ENCODE measurements around the gene ANKMY1.

The ANKMY1 gene

GRCh38 chr2:240447331-240447730, 110.5 kb downstream of the ANKMY1 start:
- no peak for TF ChIP-seq ZFP30 (CRISPR knock-in tag; IDR thresholded peaks at IDR 0.05)
- no peak for TF ChIP-seq ZC3H10 (CRISPR knock-in tag; IDR thresholded peaks at IDR 0.05)
- no peak for TF ChIP-seq ZNF8 (CRISPR knock-in tag; IDR thresholded peaks at IDR 0.05)
- no peak for TF ChIP-seq PATZ1 (CRISPR knock-in tag; IDR thresholded peaks at IDR 0.05; ENCODE audit: borderline replicate concordance)
- TF ChIP-seq RARB (CRISPR knock-in tag; IDR thresholded peaks at IDR 0.05): no peak
- no peak for TF ChIP-seq GLIS3 (CRISPR knock-in tag; IDR thresholded peaks at IDR 0.05)
- TF ChIP-seq TCF4 (CRISPR knock-in tag; IDR thresholded peaks at IDR 0.05; ENCODE audit: borderline replicate concordance): no peak
- TF ChIP-seq ISL1 (CRISPR knock-in tag; IDR thresholded peaks at IDR 0.05): no peak
- TF ChIP-seq ESRRG (CRISPR knock-in tag; IDR thresholded peaks at IDR 0.05): no peak
- no peak for TF ChIP-seq TOX (CRISPR knock-in tag; IDR thresholded peaks at IDR 0.05; ENCODE audit: borderline replicate concordance)
- TF ChIP-seq ZFP3 (CRISPR knock-in tag; IDR thresholded peaks at IDR 0.05): no peak
- no peak for TF ChIP-seq ZNF565 (CRISPR knock-in tag; conservative IDR thresholded peaks at IDR 0.05; ENCODE audit: low read depth)
- TF ChIP-seq OSR1 (CRISPR knock-in tag; IDR thresholded peaks at IDR 0.05): no peak
- TF ChIP-seq ARNTL (CRISPR knock-in tag; IDR thresholded peaks at IDR 0.05; ENCODE audit: borderline replicate concordance, low read depth): no peak
- TF ChIP-seq SNAI2 (CRISPR knock-in tag; IDR thresholded peaks at IDR 0.05): no peak
- TF ChIP-seq BACH2 (CRISPR knock-in tag; IDR thresholded peaks at IDR 0.05; ENCODE audit: borderline replicate concordance): no peak
- TF ChIP-seq CREB5 (CRISPR knock-in tag; IDR thresholded peaks at IDR 0.05; ENCODE audit: low read depth): no peak
- TF ChIP-seq CSDC2 (CRISPR knock-in tag; IDR thresholded peaks at IDR 0.05): no peak
- TF ChIP-seq, protein P1, sequence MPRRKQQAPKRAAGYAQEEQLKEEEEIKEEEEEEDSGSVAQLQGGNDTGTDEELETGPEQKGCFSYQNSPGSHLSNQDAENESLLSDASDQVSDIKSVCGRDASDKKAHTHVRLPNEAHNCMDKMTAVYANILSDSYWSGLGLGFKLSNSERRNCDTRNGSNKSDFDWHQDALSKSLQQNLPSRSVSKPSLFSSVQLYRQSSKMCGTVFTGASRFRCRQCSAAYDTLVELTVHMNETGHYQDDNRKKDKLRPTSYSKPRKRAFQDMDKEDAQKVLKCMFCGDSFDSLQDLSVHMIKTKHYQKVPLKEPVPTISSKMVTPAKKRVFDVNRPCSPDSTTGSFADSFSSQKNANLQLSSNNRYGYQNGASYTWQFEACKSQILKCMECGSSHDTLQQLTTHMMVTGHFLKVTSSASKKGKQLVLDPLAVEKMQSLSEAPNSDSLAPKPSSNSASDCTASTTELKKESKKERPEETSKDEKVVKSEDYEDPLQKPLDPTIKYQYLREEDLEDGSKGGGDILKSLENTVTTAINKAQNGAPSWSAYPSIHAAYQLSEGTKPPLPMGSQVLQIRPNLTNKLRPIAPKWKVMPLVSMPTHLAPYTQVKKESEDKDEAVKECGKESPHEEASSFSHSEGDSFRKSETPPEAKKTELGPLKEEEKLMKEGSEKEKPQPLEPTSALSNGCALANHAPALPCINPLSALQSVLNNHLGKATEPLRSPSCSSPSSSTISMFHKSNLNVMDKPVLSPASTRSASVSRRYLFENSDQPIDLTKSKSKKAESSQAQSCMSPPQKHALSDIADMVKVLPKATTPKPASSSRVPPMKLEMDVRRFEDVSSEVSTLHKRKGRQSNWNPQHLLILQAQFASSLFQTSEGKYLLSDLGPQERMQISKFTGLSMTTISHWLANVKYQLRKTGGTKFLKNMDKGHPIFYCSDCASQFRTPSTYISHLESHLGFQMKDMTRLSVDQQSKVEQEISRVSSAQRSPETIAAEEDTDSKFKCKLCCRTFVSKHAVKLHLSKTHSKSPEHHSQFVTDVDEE (CRISPR knock-in tag; IDR thresholded peaks at IDR 0.05): no peak
- no peak for ATAC-seq

DNA sequence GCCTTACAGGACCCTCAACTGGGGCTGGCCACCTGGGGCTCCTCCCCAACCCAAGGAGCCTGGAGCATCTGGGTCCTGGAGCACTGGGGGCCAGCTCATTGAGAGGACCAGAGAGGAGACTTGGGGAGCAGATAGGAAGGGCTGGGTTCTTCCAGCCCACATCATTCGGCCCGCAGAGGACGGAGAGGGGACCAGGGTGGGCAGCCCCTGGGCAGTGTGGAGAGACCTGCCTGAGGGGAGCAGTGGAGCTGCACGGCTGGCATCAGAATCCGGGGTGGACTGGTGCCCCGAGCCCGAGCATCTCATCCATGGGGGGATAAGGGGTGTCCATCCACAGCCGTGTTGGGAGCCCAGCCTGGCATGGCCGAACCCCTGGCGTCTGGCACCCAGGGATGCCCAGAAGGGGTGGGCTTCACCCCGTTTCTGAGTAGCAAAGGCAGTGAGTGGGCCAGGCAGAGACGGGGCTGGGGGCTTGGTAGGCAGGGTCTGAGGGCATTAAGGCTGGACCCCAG, 111.1 kb downstream of the ANKMY1 start:
- no peak for ATAC-seq
- TF ChIP-seq, protein P1 (CRISPR knock-in tag; IDR thresholded peaks at IDR 0.05): no peak
- TF ChIP-seq CSDC2 (CRISPR knock-in tag; IDR thresholded peaks at IDR 0.05) (no peak), ZNF565 (CRISPR knock-in tag; conservative IDR thresholded peaks at IDR 0.05; ENCODE audit: low read depth) (no peak), ARNTL (CRISPR knock-in tag; IDR thresholded peaks at IDR 0.05; ENCODE audit: borderline replicate concordance, low read depth) (no peak), BACH2 (CRISPR knock-in tag; IDR thresholded peaks at IDR 0.05; ENCODE audit: borderline replicate concordance) (no peak), PPARA (CRISPR knock-in tag; IDR thresholded peaks at IDR 0.05; ENCODE audit: borderline replicate concordance) (no peak), TOX (CRISPR knock-in tag; IDR thresholded peaks at IDR 0.05; ENCODE audit: borderline replicate concordance) (no peak), CSRNP3 (CRISPR knock-in tag; IDR thresholded peaks at IDR 0.05) (no peak), ZNF70 (CRISPR knock-in tag; IDR thresholded peaks at IDR 0.05) (no peak), OSR1 (CRISPR knock-in tag; IDR thresholded peaks at IDR 0.05) (no peak), PATZ1 (CRISPR knock-in tag; IDR thresholded peaks at IDR 0.05; ENCODE audit: borderline replicate concordance) (no peak), POU6F1 (CRISPR knock-in tag; IDR thresholded peaks at IDR 0.05; ENCODE audit: borderline replicate concordance, low read depth) (no peak), RARB (CRISPR knock-in tag; IDR thresholded peaks at IDR 0.05) (no peak), ZFP3 (CRISPR knock-in tag; IDR thresholded peaks at IDR 0.05) (no peak), GLIS3 (CRISPR knock-in tag; IDR thresholded peaks at IDR 0.05) (no peak)
